ENCODE measurements around the gene HS3ST5.

- TF ChIP-seq CTCF (IDR thresholded peaks at IDR 0.05) (no peak), EP300 (IDR thresholded peaks at IDR 0.05) (no peak), POLR2A (IDR thresholded peaks at IDR 0.05) (no peak)
Observed at GRCh38 chr6:114090626-114091025, 252.2 kb downstream of the HS3ST5 start.

All from stomach (tissue), 4 donors.